Measurements from ENCODE around the gene ADCYAP1R1. TPM values are rescaled to one million over a fixed set of nuclear protein-coding genes. Genes with fewer than 3 reads are reported as not detected.

Gene ADCYAP1R1
- total RNA-seq, 1 donor from 2014 or later: 7.2 TPM

- no peak for DNase-seq (ENCODE audit: low spot score)
Observed at GRCh38 chr7:31105256-31105950, 53.3 kb downstream of the ADCYAP1R1 start.

- no peak for DNase-seq (ENCODE audit: low spot score)
Observed at GRCh38 chr7:31106303-31107105, 54.4 kb downstream of the ADCYAP1R1 start.

- no peak for DNase-seq (ENCODE audit: low spot score)
Observed at GRCh38 chr7:31107106-31108090, 55.3 kb downstream of the ADCYAP1R1 start.

GRCh38 chr7:31108097-31108657 lies 56.1 kb downstream of the ADCYAP1R1 start:
- no peak for DNase-seq (ENCODE audit: low spot score)

GRCh38 chr7:31109751-31110150 lies 57.6 kb downstream of the ADCYAP1R1 start:
- no peak for DNase-seq (ENCODE audit: low spot score)

GRCh38 chr7:31110331-31111108 lies 58.4 kb downstream of the ADCYAP1R1 start:
- DNase-seq (ENCODE audit: low spot score): no peak

- DNase-seq (ENCODE audit: low spot score): no peak
Observed at GRCh38 chr7:31111109-31111451, 59.0 kb downstream of the ADCYAP1R1 start.

- no peak for DNase-seq (ENCODE audit: low spot score)
Observed at GRCh38 chr7:31113660-31114059, 61.6 kb downstream of the ADCYAP1R1 start.

- DNase-seq (ENCODE audit: low spot score): peak; percentile 37
Observed at GRCh38 chr7:31114593-31115343, 62.7 kb downstream of the ADCYAP1R1 start.

- no peak for DNase-seq (ENCODE audit: low spot score)
Observed at GRCh38 chr7:31116615-31117014, 64.5 kb downstream of the ADCYAP1R1 start.

- peak; percentile 5 for DNase-seq (ENCODE audit: low spot score)
Observed at GRCh38 chr7:31119249-31119648, 67.1 kb downstream of the ADCYAP1R1 start.

- peak; percentile 6 for DNase-seq (ENCODE audit: low spot score)
Observed at GRCh38 chr7:31120800-31121513, 68.8 kb downstream of the ADCYAP1R1 start.

- DNase-seq (ENCODE audit: low spot score): no peak
Observed at GRCh38 chr7:31121601-31122000, 69.5 kb downstream of the ADCYAP1R1 start.

- peak; percentile 78 for DNase-seq (ENCODE audit: low spot score)
Observed at GRCh38 chr7:31122649-31123058, 70.5 kb downstream of the ADCYAP1R1 start.

- no peak for DNase-seq (ENCODE audit: low spot score)
Observed at GRCh38 chr7:31123321-31123720, 71.2 kb downstream of the ADCYAP1R1 start.

GRCh38 chr7:31123726-31124125 lies 71.6 kb downstream of the ADCYAP1R1 start:
- peak; percentile 76 for DNase-seq (ENCODE audit: low spot score)

GRCh38 chr7:31125171-31125570 lies 73.1 kb downstream of the ADCYAP1R1 start:
- DNase-seq (ENCODE audit: low spot score): no peak

GRCh38 chr7:31126976-31127375 lies 74.9 kb downstream of the ADCYAP1R1 start:
- DNase-seq (ENCODE audit: low spot score): no peak

- no peak for DNase-seq (ENCODE audit: low spot score)
Observed at GRCh38 chr7:31129067-31129466, 77.0 kb downstream of the ADCYAP1R1 start.

Measured in mucosa of gallbladder (tissue), 1 donor.